Limb (tissue), 2 donors: ENCODE measurements around the gene FOXC1.
A peak's percentile ranks its signal among the peaks of the same experiment; 100 is the strongest.

Experiments used
- DNase-seq, 2 donors: peaks; one replicate each; pipeline ENCODE4 v3.0.0-alpha.2; 2016; ENCODE audit errors: extremely low spot score in 2 of 2

Gene FOXC1

GRCh38 chr6:1584146-1584545 lies 25.6 kb upstream of the FOXC1 start:
- DNase-seq = peak in 1 of 2 donors; percentile 7

GRCh38 chr6:1584996-1585668 lies 24.6 kb upstream of the FOXC1 start:
- DNase-seq = peak in 1 of 2 donors; percentile 13

GRCh38 chr6:1585669-1586049 lies 24.1 kb upstream of the FOXC1 start:
- DNase-seq = peak in 1 of 2 donors; percentile 23

- peak in 1 of 2 donors; percentile 9 for DNase-seq
Measured at GRCh38 chr6:1586256-1586655, 23.5 kb upstream of the FOXC1 start.

- peak in 1 of 2 donors; percentile 21 for DNase-seq
Measured at GRCh38 chr6:1586861-1587450, 22.8 kb upstream of the FOXC1 start.

- DNase-seq = peak in 1 of 2 donors; percentile 60
Measured at GRCh38 chr6:1587546-1587945, 22.2 kb upstream of the FOXC1 start.

- DNase-seq = no peak
Measured at GRCh38 chr6:1587977-1588376, 21.7 kb upstream of the FOXC1 start.

GRCh38 chr6:1589208-1589607 lies 20.5 kb upstream of the FOXC1 start:
- peak in 1 of 2 donors; percentile 3 for DNase-seq

- DNase-seq = peak in 1 of 2 donors; percentile 10
Measured at GRCh38 chr6:1590580-1590979, 19.1 kb upstream of the FOXC1 start.

- DNase-seq = peak in 1 of 2 donors; percentile 3
Measured at GRCh38 chr6:1591243-1591642, 18.5 kb upstream of the FOXC1 start.

- peak in 1 of 2 donors; percentile 14 for DNase-seq
Measured at GRCh38 chr6:1591926-1592325, 17.8 kb upstream of the FOXC1 start.

GRCh38 chr6:1592852-1593251 lies 16.9 kb upstream of the FOXC1 start:
- DNase-seq = peak in 1 of 2 donors; percentile 9

GRCh38 chr6:1593286-1593957 lies 16.3 kb upstream of the FOXC1 start:
- peak in 1 of 2 donors; percentile 30 for DNase-seq

- DNase-seq = peak in 1 of 2 donors; percentile 27
Measured at GRCh38 chr6:1593958-1594314, 15.8 kb upstream of the FOXC1 start.

GRCh38 chr6:1594445-1595200 lies 15.1 kb upstream of the FOXC1 start:
- peak in 1 of 2 donors; percentile 34 for DNase-seq

- peak in 1 of 2 donors; percentile 30 for DNase-seq
Measured at GRCh38 chr6:1595271-1596087, 14.2 kb upstream of the FOXC1 start.

- DNase-seq = peak; percentile 71 to 84
Measured at GRCh38 chr6:1596088-1596852, 13.4 kb upstream of the FOXC1 start.

- peak in 1 of 2 donors; percentile 27 for DNase-seq
Measured at GRCh38 chr6:1597121-1597744, 12.5 kb upstream of the FOXC1 start.

- DNase-seq = peak in 1 of 2 donors; percentile 28
Measured at GRCh38 chr6:1597924-1598323, 11.8 kb upstream of the FOXC1 start.

GRCh38 chr6:1598433-1598832 lies 11.3 kb upstream of the FOXC1 start:
- no peak for DNase-seq
